Cardiac muscle cell (in vitro differentiated cells and primary cell): Measurements from ENCODE around the gene TGIF2. TPM values are rescaled to one million over a fixed set of nuclear protein-coding genes. Genes with fewer than 3 reads are reported as not detected.

Source experiments
- DNase-seq, 2 donors: peaks; one replicate each; pipeline versions ENCODE4 v3.0.0 to v3.0.0-alpha.2; 2010 to 2017; ENCODE audit warnings: low read depth in 1 of 2, low spot score in 1 of 2
- H3K27ac ChIP-seq: fragments of 200-600 bp; sonication (generic); 2 replicates; pipeline ENCODE4 v1.5.1; 2016
- H3K27me3 ChIP-seq: fragments of 200-600 bp; sonication (generic); 2 replicates; pipeline ENCODE4 v1.6.0; 2016; ENCODE audit warnings: control low read depth
- H3K36me3 ChIP-seq: fragments of 200-600 bp; sonication (generic); 2 replicates; pipeline ENCODE4 v1.5.1; 2016; ENCODE audit warnings: control low read depth
- H3K4me1 ChIP-seq: fragments of 200-600 bp; sonication (generic); 2 replicates; pipeline ENCODE4 v1.8.1; 2017; ENCODE audit warnings: low read depth, mild to moderate bottlenecking, mixed run types
- H3K4me3 ChIP-seq: fragments of 200-600 bp; sonication (generic); 2 replicates; pipeline ENCODE4 v1.5.1; 2016; ENCODE audit warnings: mild to moderate bottlenecking
- H3K9me3 ChIP-seq: fragments of 200-600 bp; sonication (generic); 2 replicates; pipeline ENCODE4 v1.5.1; 2017; ENCODE audit warnings: low read depth, mild to moderate bottlenecking, control low read depth
- CTCF ChIP-seq: IDR thresholded peaks from 2 replicates; pipeline ENCODE4 v1.5.1; 2012; ENCODE audit warnings: low read depth, mild to moderate bottlenecking, low read length
- polyA plus RNA-seq: library from polyadenylated mRNA; unstranded; fragments of >200 nt; fragmentation: Nextera tagmentation; extraction: Ambion mirVana; gene quantifications from 2 replicates; pipeline ENCODE4 v1.2.1, GENCODE V29; 2016
- total RNA-seq: library from RNA; depleted of rRNA; stranded (reverse); fragments of >200 nt; gene quantifications from 2 replicates; pipeline ENCODE4 v1.2.3, GENCODE V29; 2016

Gene TGIF2
- total and polyA plus RNA-seq, 2 experiments from 2014 or later = 59.4 to 69.5 TPM

- Histone ChIP-seq H3K4me1 (peaks cover 39% of the 10 kb centered on the region), H3K4me3 (peak within 1 kb of the TSS; percentile 67), H3K27me3 (no peaks in the 10 kb centered on the region), H3K9me3 (no peaks in the 10 kb centered on the region), H3K36me3 (peaks cover 14% of the 10 kb centered on the region), H3K27ac (peak within 1 kb of the TSS; percentile 100)
- peak; percentile 90 to 96 for DNase-seq
- no peak for TF ChIP-seq CTCF
These were observed 32.1 kb upstream of the TGIF2 start, which contains the start of gene MYL9 for GRCh38 chr20:36541227-36541767. Gene MYL9, plus strand, starts transcription at chr20:36541519. Its CDS starts 3,366 bp downstream, at chr20:36544885.

GRCh38 chr20:36541768-36542488, 31.5 kb upstream of the TGIF2 start:
- no peaks in the 10 kb centered on the region for H3K27me3 ChIP-seq
- H3K27ac ChIP-seq = peak overlapping the region; percentile 100
- peak; percentile 81 for TF ChIP-seq CTCF
- no peaks in the 10 kb centered on the region for H3K9me3 ChIP-seq
- peaks cover 19% of the 10 kb centered on the region for H3K36me3 ChIP-seq
- H3K4me1 ChIP-seq = peaks cover 39% of the 10 kb centered on the region
- peak overlapping the region; percentile 67 for H3K4me3 ChIP-seq
- peak; percentile 71 to 72 for DNase-seq

GRCh38 chr20:36542516-36543183, 30.7 kb upstream of the TGIF2 start:
- peaks cover 39% of the 10 kb centered on the region for H3K4me1 ChIP-seq

GRCh38 chr20:36543184-36544133, 29.9 kb upstream of the TGIF2 start:
- H3K4me3 ChIP-seq = peak overlapping the region; percentile 67
- peak overlapping the region; percentile 100 for H3K27ac ChIP-seq
- DNase-seq = peak in 1 of 2 donors; percentile 73
- no peaks in the 10 kb centered on the region for H3K9me3 ChIP-seq
- H3K4me1 ChIP-seq = peaks cover 39% of the 10 kb centered on the region
- no peaks in the 10 kb centered on the region for H3K27me3 ChIP-seq
- peaks cover 34% of the 10 kb centered on the region for H3K36me3 ChIP-seq
- TF ChIP-seq CTCF = no peak

More at GRCh38 chr20:36542516-36543183, 30.7 kb upstream of the TGIF2 start:
- Histone ChIP-seq H3K27me3 (no peaks in the 10 kb centered on the region), H3K4me3 (peak overlapping the region; percentile 67), H3K9me3 (no peaks in the 10 kb centered on the region), H3K27ac (peak overlapping the region; percentile 100), H3K36me3 (peaks cover 26% of the 10 kb centered on the region)
- no peak for DNase-seq
- no peak for TF ChIP-seq CTCF
